ENCODE data around the gene RELA. TPM values are rescaled to one million over a fixed set of nuclear protein-coding genes. Genes with fewer than 3 reads are reported as not detected.

Gene RELA
- total and polyA plus RNA-seq, 8 donors: 51.3 to 70.6 (median 58.8) TPM

GRCh38 chr11:65646958-65647701 is 15.6 kb downstream of the RELA start:
- peaks cover 14 to 35% of the 10 kb centered on the region in 2 donors for H3K4me1 ChIP-seq
- peak in 2 of 4 donors; percentile 53 to 82 for DNase-seq
- TF ChIP-seq CTCF (IDR thresholded peaks at IDR 0.05): no peak
- H3K27me3 ChIP-seq: no peaks in the 10 kb centered on the region
- peak overlapping the region; percentile 27 to 37 for H3K4me3 ChIP-seq
- H3K9me3 ChIP-seq: no peaks in the 10 kb centered on the region
- intact Hi-C loops (cut with DNase I): no loop called here
- peak; percentile 81 for ATAC-seq
- H3K27ac ChIP-seq: peak overlapping the region in 1 of 2 donors; percentile 48
- peaks cover 0 to 89% of the 10 kb centered on the region in 2 donors for H3K36me3 ChIP-seq

DNA sequence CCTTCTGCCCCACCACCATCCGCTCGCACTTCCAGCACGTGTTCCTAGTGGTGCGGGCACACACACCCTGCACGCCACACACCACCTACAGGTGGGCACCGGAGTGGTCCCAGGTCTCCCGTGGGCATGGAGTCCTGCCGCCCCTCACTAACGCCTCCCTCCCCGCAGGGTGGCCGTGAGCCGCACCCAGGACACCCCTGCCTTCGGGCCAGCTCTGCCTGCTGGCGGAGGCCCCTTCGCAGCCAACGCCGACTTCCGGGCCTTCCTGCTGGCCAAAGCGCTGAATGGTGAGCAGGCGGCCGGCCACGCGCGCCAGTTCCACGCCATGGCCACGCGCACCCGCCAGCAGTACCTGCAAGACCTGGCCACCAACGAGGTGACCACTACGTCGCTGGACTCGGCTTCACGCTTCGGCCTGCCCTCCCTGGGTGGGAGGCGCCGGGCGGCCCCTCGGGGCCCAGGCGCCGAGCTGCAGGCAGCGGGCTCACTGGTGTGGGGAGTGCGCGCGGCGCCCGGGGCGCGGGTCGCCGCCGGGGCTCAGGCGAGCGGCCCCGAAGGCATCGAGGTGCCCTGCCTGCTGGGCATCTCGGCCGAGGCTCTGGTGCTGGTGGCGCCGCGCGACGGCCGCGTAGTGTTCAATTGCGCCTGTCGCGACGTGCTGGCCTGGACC is 16.3 kb downstream of the RELA start:
- peaks cover 0 to 93% of the 10 kb centered on the region in 2 donors for H3K36me3 ChIP-seq
- H3K9me3 ChIP-seq: no peaks in the 10 kb centered on the region
- peak overlapping the region; percentile 27 to 37 for H3K4me3 ChIP-seq
- ATAC-seq (no peak), DNase-seq (peak in 1 of 4 donors; percentile 67)
- peaks cover 7 to 35% of the 10 kb centered on the region in 2 donors for H3K4me1 ChIP-seq
- no peaks in the 10 kb centered on the region for H3K27me3 ChIP-seq
- TF ChIP-seq CTCF (IDR thresholded peaks at IDR 0.05): no peak
- intact Hi-C loops (cut with DNase I): no loop called here
- no peak overlapping the region for H3K27ac ChIP-seq

GRCh38 chr11:65645710-65646109 is 17.0 kb downstream of the RELA start:
- Histone ChIP-seq H3K27me3 (no peaks in the 10 kb centered on the region), H3K27ac (no peak overlapping the region), H3K4me1 (peaks cover 0 to 35% of the 10 kb centered on the region in 2 donors), H3K36me3 (peaks cover 0 to 90% of the 10 kb centered on the region in 2 donors), H3K4me3 (no peak overlapping the region), H3K9me3 (no peaks in the 10 kb centered on the region)
- TF ChIP-seq CTCF (IDR thresholded peaks at IDR 0.05): no peak
- intact Hi-C loops (cut with DNase I): no loop called here
- DNase-seq (peak in 1 of 4 donors; percentile 36), ATAC-seq (no peak)

DNA sequence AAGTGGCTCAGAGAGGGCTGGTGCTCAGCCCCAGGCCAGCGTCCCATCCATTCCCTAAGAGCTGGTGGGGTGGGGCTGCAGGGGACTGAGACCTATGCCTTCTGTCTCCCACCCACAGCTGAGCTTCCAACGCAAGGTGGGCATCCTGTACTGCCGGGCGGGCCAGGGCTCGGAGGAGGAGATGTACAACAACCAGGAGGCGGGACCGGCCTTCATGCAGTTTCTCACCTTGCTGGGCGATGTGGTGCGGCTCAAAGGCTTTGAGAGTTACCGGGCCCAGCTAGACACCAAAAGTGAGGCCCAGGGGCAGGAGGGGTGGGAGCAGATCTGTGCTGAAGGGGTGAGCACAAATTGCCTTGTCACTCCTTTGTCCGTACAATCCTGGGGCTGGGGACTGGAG is 17.9 kb downstream of the RELA start:
- no peaks in the 10 kb centered on the region for H3K27me3 ChIP-seq
- ATAC-seq (no peak), DNase-seq (no peak)
- H3K4me1 ChIP-seq: peaks cover 0 to 37% of the 10 kb centered on the region in 2 donors
- no peak for TF ChIP-seq CTCF (IDR thresholded peaks at IDR 0.05)
- intact Hi-C loops (cut with DNase I): no loop called here
- H3K9me3 ChIP-seq: no peaks in the 10 kb centered on the region
- no peak overlapping the region for H3K4me3 ChIP-seq
- H3K27ac ChIP-seq: no peak overlapping the region
- peaks cover 0 to 81% of the 10 kb centered on the region in 2 donors for H3K36me3 ChIP-seq

GRCh38 chr11:65643971-65644370 is 18.7 kb downstream of the RELA start:
- DNase-seq (no peak), ATAC-seq (no peak)
- peaks cover 0 to 73% of the 10 kb centered on the region in 2 donors for H3K36me3 ChIP-seq
- no peak overlapping the region for H3K27ac ChIP-seq
- H3K4me3 ChIP-seq: no peak overlapping the region
- no peaks in the 10 kb centered on the region for H3K9me3 ChIP-seq
- H3K27me3 ChIP-seq: no peaks in the 10 kb centered on the region
- peaks cover 1 to 42% of the 10 kb centered on the region in 2 donors for H3K4me1 ChIP-seq
- intact Hi-C loops (cut with DNase I): no loop called here
- no peak for TF ChIP-seq CTCF (IDR thresholded peaks at IDR 0.05)

Data from left lung (tissue), 10 donors.